ENCODE measurements around the gene TMEM184B.
"Not testable (repeated sequence)": the region's sequence is repeated elsewhere in the genome, so short reads cannot be mapped to it uniquely, and the experiment has no call there.

Gene TMEM184B

DNA sequence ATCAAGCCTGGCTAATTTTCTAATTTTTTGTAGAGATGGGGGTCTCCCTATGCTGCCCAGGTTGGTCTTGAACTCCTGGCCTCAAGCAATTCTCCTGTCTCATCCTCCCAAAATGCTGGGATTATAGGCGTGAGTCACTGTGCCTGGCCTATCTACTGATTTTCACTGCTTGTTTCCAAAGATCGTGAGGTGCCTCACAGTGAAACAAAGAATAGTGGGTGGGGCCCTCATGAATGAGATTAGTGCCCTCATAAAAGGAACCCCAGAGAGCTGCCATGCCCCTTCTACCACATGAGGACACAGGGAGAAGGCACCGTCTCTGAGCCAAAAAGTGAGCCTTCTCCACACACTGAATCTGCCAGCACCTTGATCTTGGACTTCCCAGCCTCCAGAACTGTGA is 23.5 kb downstream of the TMEM184B start:
- no peak for DNase-seq (ENCODE audit: low spot score)

- DNase-seq (ENCODE audit: low spot score), result no peak
These were observed 24.5 kb downstream of the TMEM184B start for GRCh38 chr22:38248280-38248679.

DNA sequence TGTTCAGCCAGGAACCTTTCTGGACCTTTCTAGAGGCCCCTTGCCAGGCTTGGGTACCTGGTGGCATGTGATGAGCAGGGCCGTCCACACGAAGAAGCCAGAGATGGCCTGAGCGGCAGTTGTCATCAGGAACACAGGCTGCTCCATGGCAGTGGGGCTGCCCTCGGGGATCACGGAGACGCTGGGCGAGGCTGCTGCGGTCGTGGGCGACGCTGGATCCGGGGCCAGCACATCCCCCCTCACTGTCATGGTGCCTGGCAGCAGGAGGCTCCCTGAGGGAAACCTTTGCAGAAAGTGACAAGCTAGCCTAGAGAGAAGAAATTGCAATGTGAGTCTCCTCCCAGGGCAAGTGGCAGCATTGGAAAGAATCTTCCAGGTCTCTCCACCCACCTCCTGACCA is 25.1 kb downstream of the TMEM184B start:
- DNase-seq (ENCODE audit: low spot score), result no peak

DNA sequence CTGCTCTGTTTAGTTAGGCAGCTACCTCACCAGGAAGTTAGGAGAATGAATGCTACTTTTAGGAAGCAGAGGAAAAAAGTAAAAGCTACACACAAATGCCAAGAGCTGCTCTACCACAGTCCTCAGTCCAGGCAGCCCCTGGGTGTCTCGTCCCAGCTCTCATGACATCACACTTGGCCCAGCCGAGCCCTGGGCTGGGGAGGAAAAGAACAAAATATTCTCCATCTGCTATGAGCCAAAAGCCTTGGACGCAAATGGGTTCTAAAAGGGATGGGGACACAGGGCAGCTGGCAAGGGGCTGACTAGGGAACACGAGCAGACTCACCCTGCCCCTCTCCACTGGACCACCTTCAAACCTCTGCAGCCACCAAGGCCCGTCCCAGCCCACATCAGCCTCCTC is 26.1 kb downstream of the TMEM184B start:
- no peak for DNase-seq (ENCODE audit: low spot score)

DNA sequence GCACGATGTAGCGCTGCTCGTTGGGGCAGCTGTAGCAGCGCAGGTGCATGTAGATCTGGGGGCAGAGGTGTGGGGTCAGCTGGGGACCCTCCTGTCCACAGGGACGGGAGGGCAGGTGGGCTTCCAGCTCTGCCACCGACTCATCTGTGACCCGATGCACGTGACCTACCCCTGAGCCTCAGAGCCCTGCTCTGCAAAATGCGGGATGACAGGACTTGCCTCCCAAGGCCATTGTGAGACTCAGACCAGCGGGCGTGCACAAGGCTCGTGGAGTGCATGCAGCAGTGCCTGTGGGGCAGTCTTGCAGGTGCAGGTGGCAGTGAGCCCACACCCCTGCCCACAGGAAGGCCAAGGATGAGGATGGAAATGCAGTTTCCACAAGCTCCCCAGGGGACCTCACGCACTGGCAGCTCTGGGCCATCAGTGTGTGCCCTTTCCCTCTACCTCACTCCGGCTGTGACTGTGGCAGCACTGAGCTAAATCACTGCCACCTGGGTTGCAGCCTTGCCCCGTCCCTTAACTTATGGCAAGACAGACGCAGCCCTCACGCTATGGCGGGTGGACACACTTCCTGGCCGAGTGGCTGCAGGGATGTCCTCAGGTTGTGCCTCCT is 26.7 kb downstream of the TMEM184B start:
- DNase-seq (ENCODE audit: low spot score), result no peak

DNA sequence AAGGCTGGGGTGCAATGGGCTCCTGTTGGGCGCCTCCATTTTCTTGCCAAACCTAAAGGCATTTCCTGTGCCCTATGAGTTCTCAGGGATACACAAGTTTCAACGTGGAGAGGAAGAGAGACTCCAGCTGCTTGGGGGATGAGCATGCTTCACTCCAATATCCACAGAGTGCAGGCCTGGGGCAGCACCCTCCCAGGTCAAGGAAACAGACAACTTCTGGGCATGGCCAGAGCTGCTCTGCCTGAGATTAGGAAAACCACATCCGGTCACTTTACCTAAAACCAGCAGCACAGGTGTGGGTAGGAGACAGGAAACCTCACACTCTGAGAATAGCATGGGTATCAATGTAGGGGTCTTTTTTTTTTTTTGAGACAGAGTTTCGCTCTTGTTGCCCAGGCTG is 28.7 kb downstream of the TMEM184B start:
- no peak for DNase-seq (ENCODE audit: low spot score)

DNA sequence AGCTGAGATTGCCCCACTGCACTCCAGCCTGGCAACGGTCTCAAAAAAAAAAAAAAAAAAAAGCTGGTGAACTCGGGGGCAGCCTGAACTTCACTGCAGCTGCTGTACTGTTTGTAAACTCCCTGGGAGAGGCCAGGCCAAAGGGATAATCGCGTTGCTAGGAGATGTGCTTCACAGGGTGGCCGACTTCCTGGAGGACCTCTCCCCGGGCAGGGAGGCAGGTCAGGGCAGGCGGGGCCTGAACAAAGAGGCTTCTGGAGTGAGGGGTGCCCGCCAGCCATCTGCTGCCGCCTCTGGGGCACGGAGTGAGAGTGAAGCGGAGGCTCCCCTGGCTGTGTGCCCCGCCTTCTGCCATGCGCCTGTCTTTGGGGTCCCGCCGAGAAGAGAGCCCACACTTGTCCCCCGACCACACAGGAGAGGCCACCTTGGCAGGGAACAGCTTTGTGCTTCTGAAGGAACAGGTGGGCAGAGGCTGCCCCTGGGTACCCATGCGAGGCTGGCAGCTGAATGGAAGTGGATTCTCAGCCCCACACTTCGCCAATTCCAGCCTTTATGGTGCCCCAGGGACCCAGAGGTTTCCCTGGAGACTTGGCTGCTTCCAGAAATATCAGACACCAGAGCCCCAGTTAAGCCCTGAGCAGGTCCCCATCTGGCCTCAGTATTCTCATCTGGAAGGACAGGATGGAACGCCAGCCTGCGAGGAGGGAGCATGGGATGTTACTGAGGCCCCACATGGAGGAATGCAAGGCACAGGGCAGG is 29.6 kb downstream of the TMEM184B start:
- DNase-seq (ENCODE audit: low spot score), result no peak

DNA sequence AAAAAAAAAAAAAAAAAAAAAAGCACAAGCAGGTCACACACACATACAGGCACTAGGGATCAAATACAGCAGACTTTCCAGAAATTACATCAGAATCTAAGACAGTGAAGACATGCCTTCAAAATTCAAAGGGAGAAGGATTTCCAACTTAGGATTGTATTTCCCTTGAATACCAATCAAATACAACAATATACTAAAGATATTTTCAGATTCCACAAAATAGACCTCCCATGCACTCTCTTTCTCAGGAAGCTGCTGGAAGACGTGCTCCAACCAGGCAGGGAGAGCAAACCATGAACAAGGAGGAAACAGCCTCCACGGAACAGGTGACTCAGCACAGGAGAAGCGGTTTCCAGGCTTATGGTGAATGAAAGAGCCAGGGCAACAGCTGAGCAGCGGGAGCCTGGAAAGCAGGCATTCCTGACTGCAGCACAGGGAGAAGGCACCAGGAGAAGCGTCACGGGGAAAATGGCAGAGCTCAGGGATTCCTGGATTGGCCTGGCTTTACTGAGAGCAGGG is 32.0 kb downstream of the TMEM184B start:
- DNase-seq (ENCODE audit: low spot score), result no peak

- DNase-seq (ENCODE audit: low spot score), result no peak
These were observed 33.6 kb downstream of the TMEM184B start for GRCh38 chr22:38239101-38239761.

DNA sequence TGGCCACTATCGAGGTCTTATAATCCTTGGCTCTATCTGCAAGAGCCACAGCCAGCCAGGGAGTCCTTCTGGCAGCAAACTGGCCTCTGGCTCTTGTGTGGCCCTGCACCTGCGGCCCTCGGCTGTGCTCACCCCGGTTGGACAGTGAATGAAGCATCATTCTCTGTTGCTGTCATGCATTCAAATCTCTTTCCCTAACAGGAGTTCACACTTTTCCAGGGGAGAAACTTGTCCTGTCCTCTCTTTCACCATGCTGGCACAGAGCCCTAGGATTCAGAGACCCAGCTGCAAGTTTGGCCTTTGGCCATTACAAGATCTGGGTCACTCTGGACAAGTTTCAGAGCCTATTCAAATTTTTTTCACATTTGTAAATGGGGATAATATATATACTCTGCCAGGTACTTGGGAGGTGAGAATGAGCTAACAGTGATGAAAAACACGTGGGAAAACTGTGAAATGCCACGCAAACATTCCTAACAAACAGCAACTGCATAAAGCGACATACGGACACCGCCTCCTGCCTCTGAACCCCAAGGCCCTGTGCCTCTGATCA is 34.2 kb downstream of the TMEM184B start:
- no peak for DNase-seq (ENCODE audit: low spot score)

GRCh38 chr22:38236786-38237185 is 36.0 kb downstream of the TMEM184B start:
- DNase-seq (ENCODE audit: low spot score), result no peak

- no peak for DNase-seq (ENCODE audit: low spot score)
These were observed 37.5 kb downstream of the TMEM184B start for GRCh38 chr22:38235240-38235850.

- not testable (repeated sequence) for DNase-seq (ENCODE audit: low spot score)
These were observed 39.0 kb downstream of the TMEM184B start for GRCh38 chr22:38233856-38234255.

DNA sequence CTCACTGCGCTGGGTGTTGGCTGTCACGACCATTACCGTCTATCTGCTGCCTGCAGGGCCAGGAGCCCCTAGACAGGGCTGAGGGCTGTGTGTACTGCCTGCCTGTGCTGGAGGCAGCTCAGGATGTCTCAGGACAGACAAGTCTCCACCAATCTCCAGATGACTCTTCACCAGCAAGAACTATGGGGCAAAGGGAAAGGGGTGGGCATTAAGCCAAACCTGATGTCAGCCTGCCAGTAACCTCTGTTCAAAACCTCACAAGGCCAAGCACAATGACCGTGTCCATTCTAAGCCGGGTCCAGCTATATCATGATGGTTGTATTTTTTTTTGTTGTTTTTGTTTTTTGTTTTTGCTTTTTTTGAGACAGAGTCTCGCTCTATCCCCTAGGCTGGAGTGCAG is 39.4 kb downstream of the TMEM184B start:
- DNase-seq (ENCODE audit: low spot score), result no peak

- DNase-seq (ENCODE audit: low spot score), result no peak
These were observed 40.6 kb downstream of the TMEM184B start for GRCh38 chr22:38232196-38232595.

GRCh38 chr22:38230916-38231315 is 41.9 kb downstream of the TMEM184B start:
- DNase-seq (ENCODE audit: low spot score), result no peak

DNA sequence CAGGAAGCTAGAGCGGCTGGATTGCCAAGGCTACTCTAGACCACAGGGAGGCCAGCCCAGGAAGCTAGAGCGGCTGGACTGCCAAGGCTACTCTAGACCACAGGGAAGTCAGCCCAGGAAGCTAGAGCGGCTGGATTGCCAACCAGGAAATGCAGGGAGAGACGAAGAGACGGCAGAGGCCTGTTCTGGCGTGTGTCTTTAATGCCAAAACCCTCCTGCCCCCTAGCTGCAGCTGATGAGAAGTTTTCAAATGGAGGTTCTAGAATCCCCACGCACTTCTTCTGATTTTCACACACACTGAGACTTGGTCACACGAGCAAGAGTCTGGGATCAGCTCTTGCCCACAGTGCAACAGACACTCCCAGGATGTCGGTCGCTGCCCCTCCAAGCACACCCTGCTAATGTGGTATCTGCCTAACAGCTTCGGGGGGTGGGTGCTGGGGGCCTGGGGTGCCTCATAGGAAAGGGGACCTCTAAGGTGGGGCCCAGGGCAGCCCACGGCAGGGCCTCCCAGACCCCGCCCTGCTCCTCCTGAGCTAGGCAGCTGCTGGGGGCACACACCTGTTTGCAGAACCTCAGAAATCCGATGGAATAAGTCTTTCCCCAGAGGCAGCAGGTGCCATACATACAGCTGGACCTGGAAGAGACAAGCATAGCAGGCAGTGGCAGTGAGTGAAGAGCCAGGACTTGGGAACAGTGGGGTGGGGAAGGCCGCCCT is 42.5 kb downstream of the TMEM184B start:
- DNase-seq (ENCODE audit: low spot score), result no peak

DNA sequence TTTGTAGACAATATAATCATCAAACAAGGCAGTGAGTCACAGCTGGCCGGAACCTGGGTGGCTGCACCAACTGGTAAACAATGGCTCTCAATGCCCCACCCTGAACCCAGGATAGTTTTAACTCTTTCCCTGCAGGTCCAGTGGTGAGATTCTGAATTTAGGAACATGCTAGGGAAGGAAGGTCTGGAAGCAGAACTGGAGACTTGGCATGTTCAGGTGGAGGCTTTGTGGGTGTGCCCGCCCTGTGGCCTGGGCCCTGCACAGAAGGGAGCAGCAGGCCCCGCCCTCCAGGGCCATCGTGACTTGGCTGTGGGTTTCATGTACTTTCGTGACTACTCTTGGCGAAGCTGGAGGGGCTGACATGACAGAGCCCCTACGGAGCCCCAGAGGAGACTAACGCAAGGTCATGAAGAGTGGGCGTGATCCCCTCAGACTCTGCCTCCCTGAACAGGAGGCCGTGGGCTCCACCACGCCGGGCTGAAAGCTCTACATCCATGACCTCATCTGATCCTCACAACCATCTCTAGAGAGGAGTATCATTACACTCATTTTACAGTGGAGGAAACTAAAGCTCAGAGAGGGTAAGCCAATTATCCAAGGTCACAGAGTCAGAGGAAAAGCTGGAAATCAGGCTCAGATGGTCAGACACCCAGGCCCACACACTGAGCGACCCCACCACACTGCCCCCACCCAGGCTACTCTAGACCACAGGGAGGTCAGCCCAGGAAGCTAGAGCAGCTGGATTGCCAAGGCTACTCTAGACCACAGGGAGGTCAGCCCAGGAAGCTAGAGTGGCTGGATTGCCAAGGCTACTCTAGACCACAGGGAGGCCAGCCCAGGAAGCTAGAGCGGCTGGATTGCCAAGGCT is 43.7 kb downstream of the TMEM184B start:
- DNase-seq (ENCODE audit: low spot score), result no peak

DNA sequence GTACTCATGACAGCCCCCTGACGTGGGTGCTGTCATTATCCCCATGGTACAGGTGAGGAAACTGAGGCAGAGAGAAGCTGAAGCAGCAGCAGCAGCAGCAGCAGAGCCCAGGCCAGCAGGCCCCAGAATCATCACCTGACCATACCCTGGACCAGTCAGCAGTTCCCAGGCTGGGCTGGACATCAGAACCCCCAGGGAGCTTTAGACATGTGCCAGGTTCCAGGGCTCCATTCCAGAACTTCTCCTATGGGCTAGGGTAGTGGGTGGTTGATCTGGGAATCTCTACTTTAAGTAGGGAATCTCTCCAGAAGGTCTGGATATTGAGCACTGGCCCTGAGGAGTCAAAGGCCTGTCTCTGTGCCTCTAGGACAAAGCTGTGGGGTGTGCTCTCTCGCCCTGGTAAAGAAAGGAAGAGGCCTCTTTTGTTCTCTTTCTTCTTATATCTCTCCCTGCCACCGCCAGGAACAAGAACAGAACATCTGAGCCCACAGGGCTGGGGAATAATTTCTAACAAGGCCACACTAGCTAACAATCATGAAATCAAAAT is 44.4 kb downstream of the TMEM184B start:
- no peak for DNase-seq (ENCODE audit: low spot score)

DNA sequence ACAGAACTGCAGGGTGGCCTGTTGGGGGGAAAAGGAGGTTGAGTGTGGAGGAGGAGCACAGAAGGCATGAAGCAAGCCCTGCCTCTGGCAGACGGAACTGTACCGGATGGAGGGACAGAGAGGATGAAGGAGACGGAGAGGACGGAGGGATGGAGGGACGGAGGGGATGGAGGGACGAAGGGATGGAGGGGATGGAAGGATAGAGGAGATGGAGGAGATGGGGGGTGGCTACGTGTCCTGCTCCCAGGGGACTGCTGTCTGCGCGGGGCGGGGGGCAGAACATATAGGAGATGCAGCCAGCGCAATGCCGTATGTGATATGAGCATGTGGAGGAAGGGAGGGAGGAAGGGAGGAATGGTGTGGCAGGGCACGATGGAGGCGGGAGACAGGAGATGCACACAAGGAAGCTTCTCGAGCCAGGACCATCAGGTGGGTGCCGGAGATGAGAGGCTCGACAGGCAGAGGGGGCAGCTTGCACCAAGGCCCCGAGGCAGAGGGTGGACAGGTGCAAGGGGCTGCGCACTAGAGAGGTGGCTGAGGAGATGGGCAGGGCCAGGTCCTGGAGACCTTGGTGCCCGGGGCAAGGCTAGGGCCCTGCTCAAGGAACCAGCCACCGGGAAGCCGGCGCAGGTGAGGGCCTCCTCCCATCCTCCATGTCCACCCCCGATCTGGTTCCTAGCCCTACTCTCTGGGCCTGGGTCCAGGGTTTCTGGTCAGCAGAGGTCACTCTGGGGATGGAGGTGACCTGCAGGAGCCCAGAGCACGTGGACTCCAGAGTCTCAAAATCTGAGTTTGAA is 45.8 kb downstream of the TMEM184B start:
- DNase-seq (ENCODE audit: low spot score), result no peak
